Omental fat pad (tissue), 4 donors: Measurements from ENCODE around the gene MYL4. TPM values are rescaled to one million over a fixed set of nuclear protein-coding genes. Genes with fewer than 3 reads are reported as not detected.
"Not testable (repeated sequence)": the region's sequence is repeated elsewhere in the genome, so short reads cannot be mapped to it uniquely, and the experiment has no call there.

ENCODE experiments used
- ATAC-seq: fragments of 150-250 bp; one replicate; pipeline ENCODE4 v1.9.1; 2016; ENCODE audit warnings: mild to moderate bottlenecking, moderate library complexity; ENCODE audit not compliant: low FRiP score
- DNase-seq: peaks from one replicate; pipeline ENCODE4 v3.0.0-alpha.2; 2019; ENCODE audit warnings: low spot score
- CTCF ChIP-seq, 3 donors: fragments of 450-650 bp; IDR thresholded peaks; one replicate each; pipeline ENCODE4 v1.5.1; 2016 to 2017; ENCODE audit warnings: antibody characterized with exemption in 3 of 3, mild to moderate bottlenecking in 3 of 3, moderate library complexity in 2 of 3
- total RNA-seq, 4 donors: library from RNA; depleted of rRNA; stranded (reverse); fragments of >200 nt; gene quantifications; one replicate each; pipeline ENCODE4 v1.1.0, GENCODE V29; 2016

MYL4 gene
- total RNA-seq, 4 donors from 2014 or later, result 0.46 to 2.5 TPM; not detected in 2

- no peak for ATAC-seq
- TF ChIP-seq CTCF (IDR thresholded peaks at IDR 0.05), result no peak
- DNase-seq, result no peak
Observed at GRCh38 chr17:47264166-47264565, 55.0 kb downstream of the MYL4 start.

GRCh38 chr17:47265983-47266541 lies 56.9 kb downstream of the MYL4 start:
- no peak for TF ChIP-seq CTCF (IDR thresholded peaks at IDR 0.05)
- peak; percentile 50 for ATAC-seq
- DNase-seq, result no peak

- DNase-seq, result no peak
- TF ChIP-seq CTCF (IDR thresholded peaks at IDR 0.05), result no peak
- no peak for ATAC-seq
Observed at GRCh38 chr17:47266782-47267181, 57.6 kb downstream of the MYL4 start.

GRCh38 chr17:47267354-47267828 lies 58.2 kb downstream of the MYL4 start:
- no peak for TF ChIP-seq CTCF (IDR thresholded peaks at IDR 0.05)
- no peak for DNase-seq
- no peak for ATAC-seq

GRCh38 chr17:47268964-47269363 lies 59.8 kb downstream of the MYL4 start:
- DNase-seq, ATAC-seq: not testable (repeated sequence)

- DNase-seq, ATAC-seq: not testable (repeated sequence)
Observed at GRCh38 chr17:47269561-47270280, 60.6 kb downstream of the MYL4 start.

GRCh38 chr17:47270946-47271705 lies 62.0 kb downstream of the MYL4 start:
- no peak for DNase-seq
- TF ChIP-seq CTCF (IDR thresholded peaks at IDR 0.05), result no peak
- ATAC-seq, result no peak

- no peak for TF ChIP-seq CTCF (IDR thresholded peaks at IDR 0.05)
- DNase-seq (no peak), ATAC-seq (no peak)
Observed at GRCh38 chr17:47272491-47272890, 63.3 kb downstream of the MYL4 start.
